GM23338 (cell line): Measurements from ENCODE around the gene LRIG1. TPM values are rescaled to one million over a fixed set of nuclear protein-coding genes. Genes with fewer than 3 reads are reported as not detected.

Experiments
- ATAC-seq: fragments of 200-7000 bp; cut with Tn5 transposase; 3 replicates; pipeline ENCODE4 v1.9.1; 2020
- DNase-seq: peaks from one replicate; pipeline ENCODE4 v3.0.0-alpha.2; 2015; ENCODE audit warnings: low spot score
- H2AFZ ChIP-seq: fragments of 200-600 bp; sonication (generic); 2 replicates; pipeline ENCODE4 v1.8.0; 2016; ENCODE audit warnings: antibody characterized with exemption, mild to moderate bottlenecking, moderate library complexity
- H3F3A ChIP-seq: fragments of 200-600 bp; sonication (generic); replicated peaks from 2 replicates; pipeline ENCODE4 v1.8.0; 2017; ENCODE audit warnings: antibody characterized with exemption, mixed run types, low read depth
- H3K27ac ChIP-seq: fragments of 200-600 bp; sonication (generic); 2 replicates; pipeline ENCODE4 v1.6.1; 2016; ENCODE audit warnings: low read depth
- H3K27me3 ChIP-seq: fragments of 200-600 bp; sonication (generic); 2 replicates; pipeline ENCODE4 v1.8.0; 2016; ENCODE audit warnings: mild to moderate bottlenecking, mixed run types, moderate library complexity; ENCODE audit not compliant: insufficient read depth
- H3K36me3 ChIP-seq: fragments of 200-600 bp; sonication (generic); 2 replicates; pipeline ENCODE4 v1.8.0; 2016; ENCODE audit warnings: mild to moderate bottlenecking; ENCODE audit not compliant: insufficient read depth
- H3K4me1 ChIP-seq: fragments of 200-600 bp; sonication (generic); 2 replicates; pipeline ENCODE4 v1.8.0; 2016; ENCODE audit warnings: mild to moderate bottlenecking, moderate library complexity; ENCODE audit not compliant: insufficient read depth
- H3K4me2 ChIP-seq: fragments of 200-600 bp; sonication (generic); 2 replicates; pipeline ENCODE4 v1.7.1; 2017; ENCODE audit warnings: mixed run types
- H3K4me3 ChIP-seq: fragments of 200-600 bp; sonication (generic); 2 replicates; pipeline ENCODE4 v1.6.1; 2016; ENCODE audit warnings: mixed run types
- H3K79me2 ChIP-seq: fragments of 200-600 bp; sonication (generic); replicated peaks from 2 replicates; pipeline ENCODE4 v1.8.0; 2017; ENCODE audit warnings: mild to moderate bottlenecking; ENCODE audit not compliant: insufficient read depth
- H3K9me2 ChIP-seq: fragments of 200-600 bp; sonication (generic); 2 replicates; pipeline ENCODE4 v1.8.0; 2017; ENCODE audit not compliant: insufficient read depth
- H4K20me1 ChIP-seq: fragments of 200-600 bp; sonication (generic); replicated peaks from 2 replicates; pipeline ENCODE4 v1.8.0; 2017; ENCODE audit warnings: mild to moderate bottlenecking; ENCODE audit not compliant: insufficient read depth
- H3K27ac Mint-ChIP-seq: 2 replicates; pipeline ENCODE4 v1.8.0; 2020; ENCODE audit warnings: inconsistent platforms, mild to moderate bottlenecking, moderate library complexity, mixed read lengths
- H3K27me3 Mint-ChIP-seq: 3 replicates; pipeline ENCODE4 v1.8.0; 2022; ENCODE audit warnings: low read depth, mild to moderate bottlenecking, moderate library complexity, mixed read lengths, inconsistent platforms; ENCODE audit not compliant: insufficient read depth, poor library complexity
- H3K36me3 Mint-ChIP-seq: 3 replicates; pipeline ENCODE4 v1.8.0; 2021; ENCODE audit warnings: low read depth, mild to moderate bottlenecking, inconsistent platforms, moderate library complexity, mixed read lengths
- H3K4me1 Mint-ChIP-seq: 3 replicates; pipeline ENCODE4 v1.8.0; 2020; ENCODE audit warnings: mild to moderate bottlenecking, inconsistent platforms, mixed read lengths
- H3K4me3 Mint-ChIP-seq: 3 replicates; pipeline ENCODE4 v1.8.0; 2021; ENCODE audit warnings: moderate library complexity, mild to moderate bottlenecking, inconsistent platforms, mixed read lengths
- H3K9me3 Mint-ChIP-seq: 3 replicates; pipeline ENCODE4 v1.8.0; 2020; ENCODE audit warnings: moderate library complexity, mild to moderate bottlenecking, inconsistent platforms, mixed read lengths
- NANOG ChIP-seq: IDR thresholded peaks from 2 replicates; pipeline ENCODE4 v1.6.1; 2016; ENCODE audit warnings: antibody characterized with exemption, borderline replicate concordance
- POLR2AphosphoS5 ChIP-seq: IDR thresholded peaks from 2 replicates; pipeline ENCODE4 v1.6.1; 2016; ENCODE audit warnings: antibody characterized with exemption, low read depth
- REST ChIP-seq: IDR thresholded peaks from one replicate; pipeline ENCODE4 v1.6.1; 2018; ENCODE audit warnings: antibody characterized with exemption; ENCODE audit not compliant: unreplicated experiment
- polyA plus RNA-seq: library from polyadenylated mRNA; unstranded; fragments of >200 nt; fragmentation: Nextera tagmentation; extraction: Ambion mirVana; gene quantifications from 2 replicates; pipeline ENCODE4 v1.2.1, GENCODE V29; 2016
- total RNA-seq: library from RNA; depleted of rRNA; stranded (reverse); fragments of >200 nt; shearing (Covaris generic); gene quantifications from 2 replicates; pipeline ENCODE4 v1.2.3, GENCODE V29; 2014
- TF ChIP-seq, protein P1 (sequence below): fragments of 250-450 bp; sonication (Bioruptor Pico); IDR thresholded peaks from 2 replicates; pipeline ENCODE4 v1.5.0; 2020; ENCODE audit warnings: mild to moderate bottlenecking, moderate library complexity

The LRIG1 gene
- total and polyA plus RNA-seq, 2 experiments from 2014 or later = 40.0 to 134 TPM

DNA sequence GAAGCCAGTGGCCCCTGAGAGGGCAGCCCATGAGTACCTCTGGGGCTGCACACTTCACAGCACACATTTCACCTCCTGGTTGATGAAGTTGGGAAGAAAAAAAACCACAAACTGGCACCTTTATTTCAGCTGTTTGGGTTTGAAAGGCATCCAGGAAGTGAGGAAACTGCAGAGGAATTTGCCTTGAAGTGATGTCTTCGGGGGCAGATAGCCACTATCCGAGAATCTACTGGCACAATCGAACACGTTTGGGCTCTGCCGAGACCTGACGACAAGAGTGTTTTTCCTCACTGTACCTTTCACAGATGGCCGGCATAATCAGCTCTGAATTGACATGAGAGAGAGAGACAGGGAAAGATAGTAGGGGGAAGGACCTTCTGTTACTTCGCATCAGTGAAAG is 59.7 kb downstream of the LRIG1 start (continued):
- TF ChIP-seq, protein P1, sequence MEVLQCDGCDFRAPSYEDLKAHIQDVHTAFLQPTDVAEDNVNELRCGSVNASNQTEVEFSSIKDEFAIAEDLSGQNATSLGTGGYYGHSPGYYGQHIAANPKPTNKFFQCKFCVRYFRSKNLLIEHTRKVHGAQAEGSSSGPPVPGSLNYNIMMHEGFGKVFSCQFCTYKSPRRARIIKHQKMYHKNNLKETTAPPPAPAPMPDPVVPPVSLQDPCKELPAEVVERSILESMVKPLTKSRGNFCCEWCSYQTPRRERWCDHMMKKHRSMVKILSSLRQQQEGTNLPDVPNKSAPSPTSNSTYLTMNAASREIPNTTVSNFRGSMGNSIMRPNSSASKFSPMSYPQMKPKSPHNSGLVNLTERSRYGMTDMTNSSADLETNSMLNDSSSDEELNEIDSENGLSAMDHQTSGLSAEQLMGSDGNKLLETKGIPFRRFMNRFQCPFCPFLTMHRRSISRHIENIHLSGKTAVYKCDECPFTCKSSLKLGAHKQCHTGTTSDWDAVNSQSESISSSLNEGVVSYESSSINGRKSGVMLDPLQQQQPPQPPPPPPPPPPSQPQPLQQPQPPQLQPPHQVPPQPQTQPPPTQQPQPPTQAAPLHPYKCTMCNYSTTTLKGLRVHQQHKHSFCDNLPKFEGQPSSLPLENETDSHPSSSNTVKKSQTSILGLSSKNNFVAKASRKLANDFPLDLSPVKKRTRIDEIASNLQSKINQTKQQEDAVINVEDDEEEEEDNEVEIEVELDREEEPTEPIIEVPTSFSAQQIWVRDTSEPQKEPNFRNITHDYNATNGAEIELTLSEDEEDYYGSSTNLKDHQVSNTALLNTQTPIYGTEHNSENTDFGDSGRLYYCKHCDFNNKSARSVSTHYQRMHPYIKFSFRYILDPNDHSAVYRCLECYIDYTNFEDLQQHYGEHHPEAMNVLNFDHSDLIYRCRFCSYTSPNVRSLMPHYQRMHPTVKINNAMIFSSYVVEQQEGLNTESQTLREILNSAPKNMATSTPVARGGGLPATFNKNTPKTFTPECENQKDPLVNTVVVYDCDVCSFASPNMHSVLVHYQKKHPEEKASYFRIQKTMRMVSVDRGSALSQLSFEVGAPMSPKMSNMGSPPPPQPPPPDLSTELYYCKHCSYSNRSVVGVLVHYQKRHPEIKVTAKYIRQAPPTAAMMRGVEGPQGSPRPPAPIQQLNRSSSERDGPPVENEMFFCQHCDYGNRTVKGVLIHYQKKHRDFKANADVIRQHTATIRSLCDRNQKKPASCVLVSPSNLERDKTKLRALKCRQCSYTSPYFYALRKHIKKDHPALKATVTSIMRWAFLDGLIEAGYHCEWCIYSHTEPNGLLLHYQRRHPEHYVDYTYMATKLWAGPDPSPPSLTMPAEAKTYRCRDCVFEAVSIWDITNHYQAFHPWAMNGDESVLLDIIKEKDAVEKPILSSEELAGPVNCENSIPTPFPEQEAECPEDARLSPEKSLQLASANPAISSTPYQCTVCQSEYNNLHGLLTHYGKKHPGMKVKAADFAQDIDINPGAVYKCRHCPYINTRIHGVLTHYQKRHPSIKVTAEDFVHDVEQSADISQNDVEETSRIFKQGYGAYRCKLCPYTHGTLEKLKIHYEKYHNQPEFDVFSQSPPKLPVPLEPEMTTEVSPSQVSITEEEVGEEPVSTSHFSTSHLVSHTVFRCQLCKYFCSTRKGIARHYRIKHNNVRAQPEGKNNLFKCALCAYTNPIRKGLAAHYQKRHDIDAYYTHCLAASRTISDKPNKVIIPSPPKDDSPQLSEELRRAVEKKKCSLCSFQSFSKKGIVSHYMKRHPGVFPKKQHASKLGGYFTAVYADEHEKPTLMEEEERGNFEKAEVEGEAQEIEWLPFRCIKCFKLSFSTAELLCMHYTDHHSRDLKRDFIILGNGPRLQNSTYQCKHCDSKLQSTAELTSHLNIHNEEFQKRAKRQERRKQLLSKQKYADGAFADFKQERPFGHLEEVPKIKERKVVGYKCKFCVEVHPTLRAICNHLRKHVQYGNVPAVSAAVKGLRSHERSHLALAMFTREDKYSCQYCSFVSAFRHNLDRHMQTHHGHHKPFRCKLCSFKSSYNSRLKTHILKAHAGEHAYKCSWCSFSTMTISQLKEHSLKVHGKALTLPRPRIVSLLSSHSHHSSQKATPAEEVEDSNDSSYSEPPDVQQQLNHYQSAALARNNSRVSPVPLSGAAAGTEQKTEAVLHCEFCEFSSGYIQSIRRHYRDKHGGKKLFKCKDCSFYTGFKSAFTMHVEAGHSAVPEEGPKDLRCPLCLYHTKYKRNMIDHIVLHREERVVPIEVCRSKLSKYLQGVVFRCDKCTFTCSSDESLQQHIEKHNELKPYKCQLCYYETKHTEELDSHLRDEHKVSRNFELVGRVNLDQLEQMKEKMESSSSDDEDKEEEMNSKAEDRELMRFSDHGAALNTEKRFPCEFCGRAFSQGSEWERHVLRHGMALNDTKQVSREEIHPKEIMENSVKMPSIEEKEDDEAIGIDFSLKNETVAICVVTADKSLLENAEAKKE (CRISPR knock-in tag) = no peak

GRCh38 chr3:66439666-66440344 is 61.0 kb downstream of the LRIG1 start:
- Mint-ChIP-seq H3K4me3 (peak overlapping the region; percentile 20; the same call in 2 of the 3 replicates), H3K9me3 (no peaks in the 10 kb centered on the region), H3K27ac (peak overlapping the region; percentile 99), H3K27me3 (peaks cover 22% of the 10 kb centered on the region), H3K36me3 (peaks cover 63% of the 10 kb centered on the region), H3K4me1 (peaks cover 90% of the 10 kb centered on the region)
- H3K4me2 ChIP-seq = peak overlapping the region; percentile 16
- peaks cover 22% of the 10 kb centered on the region for H3F3A ChIP-seq
- H3K9me2 ChIP-seq = peaks cover 4% of the 10 kb centered on the region; the same call in 1 of the 2 replicates
- no peaks in the 10 kb centered on the region for H3K27me3 ChIP-seq
- DNase-seq (no peak), ATAC-seq (no peak)
- no peak overlapping the region for H3K4me3 ChIP-seq
- H3K79me2 ChIP-seq = peaks cover 76% of the 10 kb centered on the region
- H4K20me1 ChIP-seq = peaks cover 17% of the 10 kb centered on the region
- no peaks in the 10 kb centered on the region for H3K36me3 ChIP-seq
- H2AFZ ChIP-seq = no peak overlapping the region
- H3K27ac ChIP-seq = peak overlapping the region; percentile 90; the same call in 1 of the 2 replicates
- peaks cover 71% of the 10 kb centered on the region for H3K4me1 ChIP-seq
- TF ChIP-seq REST (no peak), NANOG (no peak), POLR2AphosphoS5 (no peak)
- TF ChIP-seq, protein P1 (CRISPR knock-in tag) = no peak
